GM12878 (cell line): ENCODE measurements around the gene NOL12.

ENCODE experiments used
- CTCF ChIP-seq, 3 experiments: IDR thresholded peaks in 2 of 3; conservative IDR thresholded peaks in 1 of 3; 2 replicates each; pipeline ENCODE4 v1.5.1; 2011; ENCODE audit warnings: low read depth in 3 of 3, low read length in 3 of 3, mild to moderate bottlenecking in 3 of 3, control low read depth in 2 of 3, moderate library complexity in 2 of 3, inconsistent platforms in 1 of 3, mixed read lengths in 1 of 3; ENCODE audit not compliant: control insufficient read depth in 2 of 3, insufficient read depth in 1 of 3; ENCODE audit errors: extremely low read depth in 1 of 3
- EGR1 ChIP-seq, 2 experiments: IDR thresholded peaks; 1 replicate in 1 of 2; 2 replicates in 1 of 2; pipeline ENCODE4 v1.6.1; 2011 to 2012; ENCODE audit warnings: low read depth in 2 of 2, low read length in 2 of 2, borderline replicate concordance in 1 of 2, mild to moderate bottlenecking in 1 of 2, moderate library complexity in 1 of 2
- EP300 ChIP-seq, 2 experiments: fragments of 150-350 bp in 1 of 2; IDR thresholded peaks; 2 replicates each; pipeline ENCODE4 v1.6.1; 2011 to 2012; ENCODE audit warnings: low read depth in 2 of 2, low read length in 2 of 2, borderline replicate concordance in 1 of 2, improper control_type of control experiment in 1 of 2, inconsistent platforms in 1 of 2; ENCODE audit not compliant: control insufficient read depth in 1 of 2
- MTA2 ChIP-seq: fragments of 450-650 bp; IDR thresholded peaks from 2 replicates; pipeline ENCODE4 v1.6.1; 2016; ENCODE audit warnings: low read depth, mild to moderate bottlenecking, moderate library complexity
- MTA3 ChIP-seq: IDR thresholded peaks from 2 replicates; pipeline ENCODE4 v1.6.1; 2012; ENCODE audit warnings: low read length, inconsistent platforms, borderline replicate concordance
- POLR2AphosphoS5 ChIP-seq: IDR thresholded peaks from 2 replicates; pipeline ENCODE4 v1.6.1; 2011; ENCODE audit warnings: mild to moderate bottlenecking, low read length, inconsistent platforms
- ZNF24 ChIP-seq: fragments of 450-650 bp; IDR thresholded peaks from 2 replicates; pipeline ENCODE4 v1.6.1; 2017; ENCODE audit warnings: antibody characterized with exemption, mild to moderate bottlenecking
- ZNF622 ChIP-seq: fragments of 450-650 bp; IDR thresholded peaks from 2 replicates; pipeline ENCODE4 v1.6.1; 2017; ENCODE audit warnings: mild to moderate bottlenecking, inconsistent platforms

- TF ChIP-seq EGR1 (IDR thresholded peaks at IDR 0.05; ENCODE audit: borderline replicate concordance in 1 of 2, low read depth in 2 of 2, low read length in 2 of 2) (no peak), EP300 (IDR thresholded peaks at IDR 0.05; ENCODE audit: borderline replicate concordance in 1 of 2, control insufficient read depth in 1 of 2, low read depth in 2 of 2, low read length in 2 of 2) (no peak), CTCF (IDR thresholded peaks at IDR 0.05 in 2 of 3, conservative IDR thresholded peaks at IDR 0.05 in 1 of 3; ENCODE audit: control insufficient read depth in 2 of 3, extremely low read depth in 1 of 3, insufficient read depth in 1 of 3, low read depth in 3 of 3, low read length in 3 of 3) (peak in 2 of 3 experiments; percentile 15 to 22; a peak in 1 of 6 replicates), MTA2 (no peak), ZNF24 (no peak), ZNF622 (no peak), POLR2AphosphoS5 (no peak), MTA3 (no peak)
Observed at GRCh38 chr22:37731804-37732471, 45.8 kb downstream of the NOL12 start.
